ENCODE data around the gene PROZ. TPM values are rescaled to one million over a fixed set of nuclear protein-coding genes. Genes with fewer than 3 reads are reported as not detected.

PROZ gene
- polyA plus RNA-seq, 2 of the 4 experiments (the other 2 are of a cell fraction), result not detected

DNA sequence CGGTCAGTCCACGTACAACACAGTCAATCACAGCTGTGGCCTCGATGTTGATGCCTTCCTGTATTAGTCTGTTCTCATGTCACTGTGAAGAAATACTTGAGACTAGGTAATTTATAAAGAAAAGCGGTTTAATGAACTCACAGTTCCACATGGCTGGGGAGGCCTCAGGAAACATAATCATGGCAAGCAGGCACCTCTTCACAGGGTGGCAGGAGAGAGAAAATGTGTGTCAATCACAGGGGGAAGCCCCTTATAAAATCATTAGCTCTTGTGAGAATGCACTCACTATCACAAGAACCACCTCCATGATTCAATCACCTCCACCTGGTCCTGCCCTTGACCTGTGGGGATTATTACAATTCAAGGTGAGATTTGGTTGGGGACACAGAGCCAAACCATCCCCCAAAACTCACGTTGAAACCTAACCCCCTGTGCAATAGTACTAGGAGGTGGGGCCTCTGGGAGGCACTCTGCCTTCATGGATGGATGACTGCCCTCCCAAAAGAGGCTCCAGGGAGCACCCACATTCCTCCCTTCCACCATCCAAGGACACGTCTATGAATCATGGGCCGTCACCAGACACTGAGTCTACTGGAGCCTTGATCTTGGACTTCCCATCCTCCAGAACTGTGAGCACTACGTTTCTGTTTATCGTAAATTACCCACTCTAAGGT lies 2.3 kb upstream of the PROZ start:
- ChIA-PET CTCF (interaction anchor here (0.6 to 1.3 kb wide), 4 partner anchors 10 to 54 kb away, joined by 3 to 4 read pairs (median 4); partner anchors contain the start of gene CUL4A), POLR2A (no interaction called here)
- no peak overlapping the region for H3K4me2 ChIP-seq
- TF ChIP-seq ATOH8 (CRISPR knock-in tag; IDR thresholded peaks at IDR 0.05; ENCODE audit: low read depth) (no peak), EHF (CRISPR knock-in tag; IDR thresholded peaks at IDR 0.05) (no peak)
- TF ChIP-seq, protein P1, sequence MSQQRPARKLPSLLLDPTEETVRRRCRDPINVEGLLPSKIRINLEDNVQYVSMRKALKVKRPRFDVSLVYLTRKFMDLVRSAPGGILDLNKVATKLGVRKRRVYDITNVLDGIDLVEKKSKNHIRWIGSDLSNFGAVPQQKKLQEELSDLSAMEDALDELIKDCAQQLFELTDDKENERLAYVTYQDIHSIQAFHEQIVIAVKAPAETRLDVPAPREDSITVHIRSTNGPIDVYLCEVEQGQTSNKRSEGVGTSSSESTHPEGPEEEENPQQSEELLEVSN (IDR thresholded peaks at IDR 0.05; ENCODE audit: borderline replicate concordance, low read depth), result no peak
- no peak overlapping the region for H3K4me3 ChIP-seq
- 84% methylated on average over 9 of the region's 9 CpGs for WGBS (ENCODE audit: missing lambda C conversion rate)
- peaks cover 7% of the 10 kb centered on the region; the same call in 2 of the 3 replicates for H3K4me1 ChIP-seq
- ATAC-seq, result no peak
- no peak for DNase-seq (ENCODE audit: low read depth in 1 of 2, low spot score in 1 of 2)
- FAIRE-seq, result no peak
- no peaks in the 10 kb centered on the region for H3K9me3 ChIP-seq
- H3K27ac ChIP-seq, result no peak overlapping the region

GRCh38 chr13:113157206-113157928 lies 1.1 kb upstream of the PROZ start:
- TF ChIP-seq POLR2AphosphoS2 (conservative IDR thresholded peaks at IDR 0.05; ENCODE audit: low read length) (no peak), MAX (IDR thresholded peaks at IDR 0.05) (no peak), RARB (CRISPR knock-in tag; IDR thresholded peaks at IDR 0.05) (no peak), MAFK (IDR thresholded peaks at IDR 0.05; ENCODE audit: partially characterized antibody) (no peak), RFX5 (IDR thresholded peaks at IDR 0.05) (no peak), ZNF302 (CRISPR knock-in tag; IDR thresholded peaks at IDR 0.05) (no peak), RCOR1 (IDR thresholded peaks at IDR 0.05; ENCODE audit: low read depth, low read length) (no peak), RAD21 (conservative IDR thresholded peaks at IDR 0.05 in 1 of 2, IDR thresholded peaks at IDR 0.05 in 1 of 2) (no peak), MYC (IDR thresholded peaks at IDR 0.05; ENCODE audit: borderline replicate concordance, low read length) (no peak), NFE2L2 (conservative IDR thresholded peaks at IDR 0.05; ENCODE audit: low read length) (no peak), FOSL2 (IDR thresholded peaks at IDR 0.05) (no peak), FOSL2 (CRISPR knock-in tag; IDR thresholded peaks at IDR 0.05) (no peak), KDM5A (IDR thresholded peaks at IDR 0.05) (no peak), NR3C1 (IDR thresholded peaks at IDR 0.05) (no peak)
- TF ChIP-seq, protein P2, sequence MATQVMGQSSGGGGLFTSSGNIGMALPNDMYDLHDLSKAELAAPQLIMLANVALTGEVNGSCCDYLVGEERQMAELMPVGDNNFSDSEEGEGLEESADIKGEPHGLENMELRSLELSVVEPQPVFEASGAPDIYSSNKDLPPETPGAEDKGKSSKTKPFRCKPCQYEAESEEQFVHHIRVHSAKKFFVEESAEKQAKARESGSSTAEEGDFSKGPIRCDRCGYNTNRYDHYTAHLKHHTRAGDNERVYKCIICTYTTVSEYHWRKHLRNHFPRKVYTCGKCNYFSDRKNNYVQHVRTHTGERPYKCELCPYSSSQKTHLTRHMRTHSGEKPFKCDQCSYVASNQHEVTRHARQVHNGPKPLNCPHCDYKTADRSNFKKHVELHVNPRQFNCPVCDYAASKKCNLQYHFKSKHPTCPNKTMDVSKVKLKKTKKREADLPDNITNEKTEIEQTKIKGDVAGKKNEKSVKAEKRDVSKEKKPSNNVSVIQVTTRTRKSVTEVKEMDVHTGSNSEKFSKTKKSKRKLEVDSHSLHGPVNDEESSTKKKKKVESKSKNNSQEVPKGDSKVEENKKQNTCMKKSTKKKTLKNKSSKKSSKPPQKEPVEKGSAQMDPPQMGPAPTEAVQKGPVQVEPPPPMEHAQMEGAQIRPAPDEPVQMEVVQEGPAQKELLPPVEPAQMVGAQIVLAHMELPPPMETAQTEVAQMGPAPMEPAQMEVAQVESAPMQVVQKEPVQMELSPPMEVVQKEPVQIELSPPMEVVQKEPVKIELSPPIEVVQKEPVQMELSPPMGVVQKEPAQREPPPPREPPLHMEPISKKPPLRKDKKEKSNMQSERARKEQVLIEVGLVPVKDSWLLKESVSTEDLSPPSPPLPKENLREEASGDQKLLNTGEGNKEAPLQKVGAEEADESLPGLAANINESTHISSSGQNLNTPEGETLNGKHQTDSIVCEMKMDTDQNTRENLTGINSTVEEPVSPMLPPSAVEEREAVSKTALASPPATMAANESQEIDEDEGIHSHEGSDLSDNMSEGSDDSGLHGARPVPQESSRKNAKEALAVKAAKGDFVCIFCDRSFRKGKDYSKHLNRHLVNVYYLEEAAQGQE (IDR thresholded peaks at IDR 0.05), result no peak
- TF ChIP-seq, protein P3, sequence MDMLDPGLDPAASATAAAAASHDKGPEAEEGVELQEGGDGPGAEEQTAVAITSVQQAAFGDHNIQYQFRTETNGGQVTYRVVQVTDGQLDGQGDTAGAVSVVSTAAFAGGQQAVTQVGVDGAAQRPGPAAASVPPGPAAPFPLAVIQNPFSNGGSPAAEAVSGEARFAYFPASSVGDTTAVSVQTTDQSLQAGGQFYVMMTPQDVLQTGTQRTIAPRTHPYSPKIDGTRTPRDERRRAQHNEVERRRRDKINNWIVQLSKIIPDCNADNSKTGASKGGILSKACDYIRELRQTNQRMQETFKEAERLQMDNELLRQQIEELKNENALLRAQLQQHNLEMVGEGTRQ (IDR thresholded peaks at IDR 0.05), result no peak
- TF ChIP-seq, protein P4, sequence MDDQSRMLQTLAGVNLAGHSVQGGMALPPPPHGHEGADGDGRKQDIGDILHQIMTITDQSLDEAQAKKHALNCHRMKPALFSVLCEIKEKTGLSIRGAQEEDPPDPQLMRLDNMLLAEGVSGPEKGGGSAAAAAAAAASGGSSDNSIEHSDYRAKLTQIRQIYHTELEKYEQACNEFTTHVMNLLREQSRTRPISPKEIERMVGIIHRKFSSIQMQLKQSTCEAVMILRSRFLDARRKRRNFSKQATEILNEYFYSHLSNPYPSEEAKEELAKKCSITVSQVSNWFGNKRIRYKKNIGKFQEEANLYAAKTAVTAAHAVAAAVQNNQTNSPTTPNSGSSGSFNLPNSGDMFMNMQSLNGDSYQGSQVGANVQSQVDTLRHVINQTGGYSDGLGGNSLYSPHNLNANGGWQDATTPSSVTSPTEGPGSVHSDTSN (IDR thresholded peaks at IDR 0.05), result no peak
- ATAC-seq (no peak), FAIRE-seq (no peak), DNase-seq (ENCODE audit: low read depth in 1 of 2, low spot score in 1 of 2) (no peak)
- Histone ChIP-seq H3K4me1 (peaks cover 7% of the 10 kb centered on the region; the same call in 2 of the 3 replicates), H3K4me3 (no peak overlapping the region), H3K9me3 (no peaks in the 10 kb centered on the region), H3K4me2 (no peak overlapping the region), H3K27ac (no peak overlapping the region)
- ChIA-PET CTCF (interaction anchor here (1.2 to 1.3 kb wide), 3 partner anchors 9 to 52 kb away, joined by 3 to 4 read pairs (median 3); partner anchors contain the start of gene CUL4A), POLR2A (no interaction called here)
- 65% methylated on average over 12 of the region's 12 CpGs for WGBS (ENCODE audit: missing lambda C conversion rate)
